ENCODE data around the gene ZFP57. TPM values are rescaled to one million over a fixed set of nuclear protein-coding genes. Genes with fewer than 3 reads are reported as not detected.
A peak's percentile ranks its signal among the peaks of the same experiment; 100 is the strongest.

ZFP57 gene
- polyA plus RNA-seq, 2 donors: 0.06 to 1.3 TPM

DNA sequence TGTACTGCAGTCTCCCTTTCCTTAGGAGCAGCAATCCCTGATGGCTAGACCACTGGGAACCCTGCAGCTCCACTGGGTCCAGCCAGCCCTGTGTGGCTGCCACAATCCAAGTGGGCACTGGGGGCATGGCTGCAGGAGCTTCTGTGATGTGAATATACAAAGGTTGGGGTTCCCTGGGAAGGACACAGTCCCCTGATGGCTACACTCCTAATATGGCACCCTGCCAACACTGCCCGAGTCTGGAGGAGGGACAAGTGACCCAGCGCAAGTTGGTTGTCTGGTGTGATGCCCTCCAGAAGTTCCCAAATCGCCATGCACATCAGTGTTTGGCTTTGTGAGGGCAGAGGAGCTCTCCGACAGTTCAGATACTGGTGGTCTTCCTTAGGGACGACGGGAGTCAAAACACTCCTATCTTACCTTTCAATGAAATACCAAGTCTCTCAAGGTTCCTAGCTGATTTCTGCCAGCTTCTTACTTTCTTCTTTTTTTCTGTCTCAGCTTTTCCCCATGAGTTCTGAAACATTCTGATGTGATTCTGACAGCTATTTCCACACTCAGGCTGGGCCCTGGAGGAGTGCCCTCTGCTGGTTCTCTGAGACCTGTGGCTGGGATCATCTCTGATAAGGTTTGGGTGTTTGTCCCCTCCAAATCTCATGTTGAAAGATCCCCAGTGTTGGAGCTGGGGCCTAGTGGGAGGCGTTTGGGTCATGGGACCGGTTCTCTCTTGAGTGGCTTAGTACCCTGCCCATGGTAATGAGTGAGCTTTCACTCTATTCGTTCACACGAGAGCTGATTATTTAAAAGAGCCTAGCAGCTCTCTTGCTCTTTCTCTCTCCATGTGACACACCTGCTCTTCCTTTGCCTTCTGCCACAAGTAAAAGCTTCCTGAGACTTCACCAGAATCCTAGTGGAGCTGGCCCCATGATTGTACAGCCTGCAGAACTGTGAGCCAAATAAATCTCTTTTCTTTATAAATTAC, 15.5 kb upstream of the ZFP57 start:
- no peaks in the 10 kb centered on the region for H3K9me3 ChIP-seq (ENCODE audit: control insufficient read depth in 2 of 2, insufficient read depth in 1 of 2, low read depth in 1 of 2, low read length in 1 of 2)
- no peaks in the 10 kb centered on the region for H3K4me1 ChIP-seq (ENCODE audit: control insufficient read depth in 2 of 2, insufficient read depth in 2 of 2, low read length in 1 of 2)
- H3K4me3 ChIP-seq (ENCODE audit: low read depth in 1 of 2, low read length in 2 of 2): no peak overlapping the region
- no peaks in the 10 kb centered on the region for H3K36me3 ChIP-seq (ENCODE audit: control insufficient read depth in 2 of 2, insufficient read depth in 2 of 2, low read length in 1 of 2)
- WGBS, 2 donors: 72 to 73% methylated on average over 10 of the region's 10 CpGs
- H3K27me3 ChIP-seq (ENCODE audit: control insufficient read depth in 1 of 2, insufficient read depth in 2 of 2, low read length in 2 of 2): no peaks in the 10 kb centered on the region
- H3K27ac ChIP-seq (ENCODE audit: low read depth in 2 of 2, low read length in 1 of 2): no peak overlapping the region

DNA sequence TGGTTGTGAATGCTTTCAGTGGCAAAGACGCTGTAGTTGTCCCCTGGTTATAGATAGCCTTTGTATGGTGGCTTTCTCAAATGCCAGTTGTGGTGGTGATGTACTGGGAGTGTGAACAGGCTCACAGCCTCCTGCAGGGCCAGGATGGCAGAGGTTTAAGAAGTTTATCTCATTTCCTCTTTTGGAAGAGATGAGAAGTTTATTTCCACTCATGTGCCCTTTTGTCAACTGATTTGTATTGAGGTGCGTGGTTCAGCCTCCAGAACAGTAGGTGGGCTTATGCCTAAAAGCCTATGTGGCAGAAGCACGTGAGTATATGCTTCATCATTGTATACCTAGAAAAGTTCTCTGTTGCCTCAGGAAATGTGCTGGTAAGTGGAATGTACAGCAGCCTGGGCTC, 13.7 kb upstream of the ZFP57 start:
- no peak overlapping the region for H3K27ac ChIP-seq (ENCODE audit: low read depth in 2 of 2, low read length in 1 of 2)
- H3K4me3 ChIP-seq (ENCODE audit: low read depth in 1 of 2, low read length in 2 of 2): no peak overlapping the region
- no peaks in the 10 kb centered on the region for H3K27me3 ChIP-seq (ENCODE audit: control insufficient read depth in 1 of 2, insufficient read depth in 2 of 2, low read length in 2 of 2)
- no peaks in the 10 kb centered on the region for H3K9me3 ChIP-seq (ENCODE audit: control insufficient read depth in 2 of 2, insufficient read depth in 1 of 2, low read depth in 1 of 2, low read length in 1 of 2)
- WGBS, 2 donors: 62 to 73% methylated on average over 3 of the region's 3 CpGs
- H3K36me3 ChIP-seq (ENCODE audit: control insufficient read depth in 2 of 2, insufficient read depth in 2 of 2, low read length in 1 of 2): no peaks in the 10 kb centered on the region
- H3K4me1 ChIP-seq (ENCODE audit: control insufficient read depth in 2 of 2, insufficient read depth in 2 of 2, low read length in 1 of 2): no peaks in the 10 kb centered on the region

DNA sequence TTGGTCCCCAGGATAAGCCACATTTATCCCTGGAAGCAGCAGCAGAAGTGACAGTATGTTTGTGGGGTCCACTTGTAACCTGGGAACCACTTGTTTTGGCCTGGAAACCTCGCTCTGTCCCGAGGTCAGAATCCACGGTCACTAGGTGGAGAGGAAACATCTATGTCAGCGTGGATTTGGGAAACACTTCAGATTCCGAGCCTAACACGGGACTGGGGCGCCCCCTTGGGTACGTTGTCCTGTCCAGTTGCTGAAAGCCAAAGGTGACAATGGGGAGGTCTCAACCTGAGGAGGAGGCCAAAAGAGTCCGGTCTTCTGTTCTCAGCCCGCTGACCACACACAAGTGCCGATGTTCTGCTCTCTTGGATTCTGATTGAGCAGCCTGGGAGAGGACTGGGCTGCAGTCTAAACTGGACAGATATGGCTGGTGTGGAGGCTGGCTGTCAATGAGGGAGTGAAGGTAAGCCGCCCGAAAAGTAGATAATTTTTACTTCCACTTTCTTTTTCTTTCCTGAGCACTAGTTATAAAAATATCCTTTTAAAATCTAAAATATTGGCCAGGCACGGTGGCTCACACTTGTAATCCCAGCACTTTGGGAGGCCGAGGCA, 4.9 kb upstream of the ZFP57 start:
- Histone ChIP-seq H3K4me3 (ENCODE audit: low read depth in 1 of 2, low read length in 2 of 2) (no peak overlapping the region), H3K9me3 (ENCODE audit: control insufficient read depth in 2 of 2, insufficient read depth in 1 of 2, low read depth in 1 of 2, low read length in 1 of 2) (no peaks in the 10 kb centered on the region), H3K4me1 (ENCODE audit: control insufficient read depth in 2 of 2, insufficient read depth in 2 of 2, low read length in 1 of 2) (no peaks in the 10 kb centered on the region), H3K36me3 (ENCODE audit: control insufficient read depth in 2 of 2, insufficient read depth in 2 of 2, low read length in 1 of 2) (no peaks in the 10 kb centered on the region), H3K27ac (ENCODE audit: low read depth in 2 of 2, low read length in 1 of 2) (no peak overlapping the region), H3K27me3 (ENCODE audit: control insufficient read depth in 1 of 2, insufficient read depth in 2 of 2, low read length in 2 of 2) (no peaks in the 10 kb centered on the region)
- WGBS, 2 donors: 62 to 70% methylated on average over 15 of the region's 15 CpGs

DNA sequence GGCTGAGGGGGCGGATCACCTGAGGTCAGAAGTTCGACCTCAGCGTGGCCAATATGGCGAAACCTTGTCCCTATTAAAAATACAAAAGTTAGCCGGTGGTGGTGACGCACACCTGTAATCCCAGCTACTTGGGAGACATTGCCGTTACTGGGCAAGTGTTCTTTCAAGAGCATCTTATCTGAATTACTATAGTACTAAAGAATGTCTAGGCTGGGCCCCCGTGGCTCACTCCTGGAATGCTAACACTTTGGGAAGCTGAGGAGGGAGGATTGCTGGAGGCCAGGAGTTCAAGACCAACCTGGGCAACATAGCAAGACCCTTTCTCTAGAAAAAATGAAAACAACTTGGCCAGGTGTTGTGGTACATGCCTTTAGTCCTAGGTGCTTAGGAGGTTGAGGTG, 859 bp upstream of the ZFP57 start:
- WGBS, 2 donors: 89 to 93% methylated on average over 8 of the region's 8 CpGs
- H3K4me1 ChIP-seq (ENCODE audit: control insufficient read depth in 2 of 2, insufficient read depth in 2 of 2, low read length in 1 of 2): peaks cover 0 to 2% of the 10 kb centered on the region in 2 donors
- no peak overlapping the region for H3K4me3 ChIP-seq (ENCODE audit: low read depth in 1 of 2, low read length in 2 of 2)
- H3K9me3 ChIP-seq (ENCODE audit: control insufficient read depth in 2 of 2, insufficient read depth in 1 of 2, low read depth in 1 of 2, low read length in 1 of 2): no peaks in the 10 kb centered on the region
- H3K27ac ChIP-seq (ENCODE audit: low read depth in 2 of 2, low read length in 1 of 2): no peak overlapping the region
- H3K27me3 ChIP-seq (ENCODE audit: control insufficient read depth in 1 of 2, insufficient read depth in 2 of 2, low read length in 2 of 2): no peaks in the 10 kb centered on the region
- H3K36me3 ChIP-seq (ENCODE audit: control insufficient read depth in 2 of 2, insufficient read depth in 2 of 2, low read length in 1 of 2): no peaks in the 10 kb centered on the region

DNA sequence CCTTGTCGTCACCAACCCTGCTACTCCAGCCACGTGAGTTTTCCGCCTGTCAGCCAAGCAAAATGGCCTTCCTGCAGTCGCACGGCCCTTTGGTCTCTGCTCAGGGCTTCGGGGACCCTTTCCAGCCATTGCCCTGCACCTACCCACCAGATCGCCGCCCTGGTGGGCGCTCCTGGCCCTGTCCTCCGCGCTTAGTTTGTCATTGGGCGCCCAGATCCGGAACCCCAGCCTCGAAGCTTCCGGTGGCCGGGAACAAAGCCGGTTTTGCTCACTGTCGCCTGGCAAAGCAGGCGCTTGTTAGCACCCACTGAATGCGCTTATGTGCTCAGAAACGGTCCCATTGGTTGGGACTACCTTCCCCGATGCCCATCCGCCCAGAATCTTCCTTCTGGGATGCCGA, 536 bp downstream of the ZFP57 start:
- Histone ChIP-seq H3K9me3 (ENCODE audit: control insufficient read depth in 2 of 2, insufficient read depth in 1 of 2, low read depth in 1 of 2, low read length in 1 of 2) (no peaks in the 10 kb centered on the region), H3K27ac (ENCODE audit: low read depth in 2 of 2, low read length in 1 of 2) (no peak overlapping the region), H3K36me3 (ENCODE audit: control insufficient read depth in 2 of 2, insufficient read depth in 2 of 2, low read length in 1 of 2) (no peaks in the 10 kb centered on the region), H3K4me1 (ENCODE audit: control insufficient read depth in 2 of 2, insufficient read depth in 2 of 2, low read length in 1 of 2) (peaks cover 0 to 2% of the 10 kb centered on the region in 2 donors), H3K27me3 (ENCODE audit: control insufficient read depth in 1 of 2, insufficient read depth in 2 of 2, low read length in 2 of 2) (no peaks in the 10 kb centered on the region), H3K4me3 (ENCODE audit: low read depth in 1 of 2, low read length in 2 of 2) (peak overlapping the region in 1 of 2 donors; percentile 0)
- WGBS, 2 donors: 71 to 93% methylated on average over 24 of the region's 24 CpGs

DNA sequence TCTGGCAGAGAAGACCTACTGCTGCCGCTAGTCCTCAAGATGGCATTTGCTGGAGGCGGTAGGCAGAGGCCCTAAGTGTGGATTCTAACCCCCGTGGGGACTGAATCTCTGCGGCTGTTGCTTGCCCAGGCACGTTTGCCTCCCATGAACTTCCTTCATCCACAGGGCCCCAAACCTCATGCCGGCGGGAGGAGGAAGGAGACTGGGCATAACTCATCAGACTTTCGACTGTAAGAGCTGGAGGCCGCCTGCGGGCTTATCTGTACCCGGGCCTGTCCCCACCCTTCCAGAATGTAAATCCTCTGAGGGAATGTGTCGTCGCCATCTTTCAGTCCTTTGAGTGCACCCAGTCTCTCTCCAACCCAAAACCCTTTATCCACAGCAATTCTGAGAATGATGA, 990 bp downstream of the ZFP57 start:
- 67 to 75% methylated on average over 13 of the region's 13 CpGs for WGBS, 2 donors

DNA sequence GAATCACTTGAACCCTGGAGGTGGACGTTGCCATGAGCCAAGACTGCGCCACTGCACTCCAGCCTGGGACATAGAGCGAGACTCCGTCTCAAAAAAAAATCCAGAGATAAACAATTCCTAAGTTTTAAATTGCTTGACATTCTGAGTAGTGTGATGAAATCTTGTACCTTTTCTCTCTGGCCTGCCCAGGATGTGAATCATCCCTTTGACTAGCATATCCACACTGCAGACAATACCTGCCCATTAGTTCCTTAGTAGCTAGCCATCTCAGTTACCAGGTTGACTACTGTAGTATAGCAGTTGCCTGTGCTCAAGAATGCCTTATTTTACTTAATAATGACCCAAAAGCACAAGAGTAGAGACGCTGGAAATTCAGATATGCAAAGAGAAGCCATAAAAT, 2.8 kb downstream of the ZFP57 start:
- Histone ChIP-seq H3K4me3 (ENCODE audit: low read depth in 1 of 2, low read length in 2 of 2) (no peak overlapping the region), H3K27me3 (ENCODE audit: control insufficient read depth in 1 of 2, insufficient read depth in 2 of 2, low read length in 2 of 2) (no peaks in the 10 kb centered on the region), H3K9me3 (ENCODE audit: control insufficient read depth in 2 of 2, insufficient read depth in 1 of 2, low read depth in 1 of 2, low read length in 1 of 2) (no peaks in the 10 kb centered on the region), H3K4me1 (ENCODE audit: control insufficient read depth in 2 of 2, insufficient read depth in 2 of 2, low read length in 1 of 2) (peaks cover 0 to 2% of the 10 kb centered on the region in 2 donors), H3K36me3 (ENCODE audit: control insufficient read depth in 2 of 2, insufficient read depth in 2 of 2, low read length in 1 of 2) (no peaks in the 10 kb centered on the region), H3K27ac (ENCODE audit: low read depth in 2 of 2, low read length in 1 of 2) (no peak overlapping the region)
- 83 to 88% methylated on average over 5 of the region's 5 CpGs for WGBS, 2 donors

More for the DNA sequence above, 990 bp downstream of the ZFP57 start:
- no peaks in the 10 kb centered on the region for H3K36me3 ChIP-seq (ENCODE audit: control insufficient read depth in 2 of 2, insufficient read depth in 2 of 2, low read length in 1 of 2)
- H3K27ac ChIP-seq (ENCODE audit: low read depth in 2 of 2, low read length in 1 of 2): no peak overlapping the region
- no peaks in the 10 kb centered on the region for H3K27me3 ChIP-seq (ENCODE audit: control insufficient read depth in 1 of 2, insufficient read depth in 2 of 2, low read length in 2 of 2)
- H3K4me3 ChIP-seq (ENCODE audit: low read depth in 1 of 2, low read length in 2 of 2): no peak overlapping the region
- H3K4me1 ChIP-seq (ENCODE audit: control insufficient read depth in 2 of 2, insufficient read depth in 2 of 2, low read length in 1 of 2): peaks cover 0 to 2% of the 10 kb centered on the region in 2 donors
- no peaks in the 10 kb centered on the region for H3K9me3 ChIP-seq (ENCODE audit: control insufficient read depth in 2 of 2, insufficient read depth in 1 of 2, low read depth in 1 of 2, low read length in 1 of 2)

DNA sequence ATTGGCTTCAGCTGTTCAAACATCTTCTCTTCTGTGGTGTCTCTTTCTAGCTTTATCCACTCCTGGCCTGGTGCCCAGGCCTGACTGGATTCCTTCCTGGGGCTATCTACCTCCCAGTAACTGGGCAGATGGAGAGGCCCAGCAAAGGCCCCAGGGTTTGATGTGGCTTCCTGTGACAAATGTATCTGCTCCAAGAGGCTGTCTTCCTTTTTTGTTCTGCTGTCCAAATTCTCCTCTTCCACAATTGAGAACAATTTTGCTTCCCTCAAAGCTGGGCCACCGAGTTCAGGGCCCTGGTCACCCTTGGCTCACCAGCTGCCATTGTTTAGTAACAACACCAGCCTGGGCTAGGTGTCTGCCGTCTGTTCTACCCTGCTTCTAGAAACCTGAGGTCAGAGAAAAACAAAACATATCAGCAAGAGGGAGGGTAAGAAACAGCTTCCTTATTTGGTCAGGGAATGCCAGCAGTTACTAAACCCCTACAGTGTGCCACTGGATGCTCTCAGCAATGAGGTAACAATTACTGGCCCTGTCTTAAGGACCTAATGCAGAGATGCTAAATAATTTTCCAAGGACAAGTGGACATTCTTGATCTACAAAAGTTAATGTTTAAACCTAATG, 3.9 kb downstream of the ZFP57 start:
- no peaks in the 10 kb centered on the region for H3K27me3 ChIP-seq (ENCODE audit: control insufficient read depth in 1 of 2, insufficient read depth in 2 of 2, low read length in 2 of 2)
- no peaks in the 10 kb centered on the region for H3K9me3 ChIP-seq (ENCODE audit: control insufficient read depth in 2 of 2, insufficient read depth in 1 of 2, low read depth in 1 of 2, low read length in 1 of 2)
- H3K4me1 ChIP-seq (ENCODE audit: control insufficient read depth in 2 of 2, insufficient read depth in 2 of 2, low read length in 1 of 2): peaks cover 0 to 2% of the 10 kb centered on the region in 2 donors
- H3K4me3 ChIP-seq (ENCODE audit: low read depth in 1 of 2, low read length in 2 of 2): no peak overlapping the region
- WGBS, 2 donors: 23 to 31% methylated on average over 2 of the region's 2 CpGs
- no peak overlapping the region for H3K27ac ChIP-seq (ENCODE audit: low read depth in 2 of 2, low read length in 1 of 2)
- no peaks in the 10 kb centered on the region for H3K36me3 ChIP-seq (ENCODE audit: control insufficient read depth in 2 of 2, insufficient read depth in 2 of 2, low read length in 1 of 2)

DNA sequence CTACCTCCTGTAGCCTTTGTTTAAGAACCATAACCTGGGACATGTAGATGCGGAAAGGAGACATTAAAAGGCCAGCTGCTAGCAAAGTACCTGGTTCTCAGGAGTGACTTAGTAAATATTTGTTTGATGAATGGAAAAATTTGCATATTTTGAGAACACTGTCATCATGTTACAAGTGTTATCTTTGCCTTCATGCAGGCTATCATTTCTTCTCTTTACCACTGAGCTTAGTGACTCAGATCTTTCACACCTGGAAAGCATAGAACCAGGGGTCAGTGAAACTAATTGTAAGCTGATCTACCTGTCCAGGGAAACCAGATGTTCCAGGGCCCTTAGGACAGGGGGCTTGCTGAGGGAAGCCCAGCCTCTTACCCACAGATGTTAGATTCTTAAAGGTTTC, 5.4 kb downstream of the ZFP57 start:
- Histone ChIP-seq H3K27me3 (ENCODE audit: control insufficient read depth in 1 of 2, insufficient read depth in 2 of 2, low read length in 2 of 2) (no peaks in the 10 kb centered on the region), H3K4me3 (ENCODE audit: low read depth in 1 of 2, low read length in 2 of 2) (no peak overlapping the region), H3K4me1 (ENCODE audit: control insufficient read depth in 2 of 2, insufficient read depth in 2 of 2, low read length in 1 of 2) (peaks cover 0 to 2% of the 10 kb centered on the region in 2 donors), H3K27ac (ENCODE audit: low read depth in 2 of 2, low read length in 1 of 2) (no peak overlapping the region), H3K9me3 (ENCODE audit: control insufficient read depth in 2 of 2, insufficient read depth in 1 of 2, low read depth in 1 of 2, low read length in 1 of 2) (no peaks in the 10 kb centered on the region), H3K36me3 (ENCODE audit: control insufficient read depth in 2 of 2, insufficient read depth in 2 of 2, low read length in 1 of 2) (no peaks in the 10 kb centered on the region)
- 42 to 97% methylated on average over 1 of the region's 1 CpG for WGBS, 2 donors
